PC-9 (cell line): ENCODE results near the gene ITM2B.

Experiments used
- EZH2 ChIP-seq: fragments of 200-600 bp; sonication (generic); IDR thresholded peaks from 2 replicates; pipeline ENCODE4 v1.8.0; 2017; ENCODE audit warnings: antibody characterized with exemption, low read depth
- TF ChIP-seq, protein P1 (sequence below): fragments of 200-600 bp; sonication (generic); conservative IDR thresholded peaks from 2 replicates; pipeline ENCODE4 v1.6.1; 2017; ENCODE audit warnings: mixed run types, antibody characterized with exemption, mild to moderate bottlenecking, moderate library complexity

DNA sequence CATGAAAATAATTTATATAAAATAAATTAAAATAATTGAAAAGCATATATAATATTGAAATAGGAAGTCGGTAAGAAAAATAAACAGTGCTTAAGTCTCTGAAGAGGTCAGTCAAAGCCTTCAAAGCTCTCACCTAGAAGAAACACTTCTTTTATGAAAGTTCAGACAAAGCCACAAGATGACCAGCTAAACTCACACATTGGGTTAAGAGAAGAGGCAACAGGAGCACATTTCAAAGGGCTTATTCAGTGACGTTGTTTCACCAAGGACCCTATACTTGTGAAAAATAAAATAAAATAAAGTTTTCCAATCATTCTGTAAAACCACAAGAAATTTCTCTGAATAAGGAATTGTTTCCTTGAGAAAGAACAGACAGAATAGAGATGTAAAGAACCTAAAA is 2.5 kb upstream of the ITM2B start:
- TF ChIP-seq, protein P1, sequence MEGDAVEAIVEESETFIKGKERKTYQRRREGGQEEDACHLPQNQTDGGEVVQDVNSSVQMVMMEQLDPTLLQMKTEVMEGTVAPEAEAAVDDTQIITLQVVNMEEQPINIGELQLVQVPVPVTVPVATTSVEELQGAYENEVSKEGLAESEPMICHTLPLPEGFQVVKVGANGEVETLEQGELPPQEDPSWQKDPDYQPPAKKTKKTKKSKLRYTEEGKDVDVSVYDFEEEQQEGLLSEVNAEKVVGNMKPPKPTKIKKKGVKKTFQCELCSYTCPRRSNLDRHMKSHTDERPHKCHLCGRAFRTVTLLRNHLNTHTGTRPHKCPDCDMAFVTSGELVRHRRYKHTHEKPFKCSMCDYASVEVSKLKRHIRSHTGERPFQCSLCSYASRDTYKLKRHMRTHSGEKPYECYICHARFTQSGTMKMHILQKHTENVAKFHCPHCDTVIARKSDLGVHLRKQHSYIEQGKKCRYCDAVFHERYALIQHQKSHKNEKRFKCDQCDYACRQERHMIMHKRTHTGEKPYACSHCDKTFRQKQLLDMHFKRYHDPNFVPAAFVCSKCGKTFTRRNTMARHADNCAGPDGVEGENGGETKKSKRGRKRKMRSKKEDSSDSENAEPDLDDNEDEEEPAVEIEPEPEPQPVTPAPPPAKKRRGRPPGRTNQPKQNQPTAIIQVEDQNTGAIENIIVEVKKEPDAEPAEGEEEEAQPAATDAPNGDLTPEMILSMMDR, result no peak
- no peak for TF ChIP-seq EZH2
